Measurements from ENCODE around the gene NT5C1B.

The NT5C1B gene

DNA sequence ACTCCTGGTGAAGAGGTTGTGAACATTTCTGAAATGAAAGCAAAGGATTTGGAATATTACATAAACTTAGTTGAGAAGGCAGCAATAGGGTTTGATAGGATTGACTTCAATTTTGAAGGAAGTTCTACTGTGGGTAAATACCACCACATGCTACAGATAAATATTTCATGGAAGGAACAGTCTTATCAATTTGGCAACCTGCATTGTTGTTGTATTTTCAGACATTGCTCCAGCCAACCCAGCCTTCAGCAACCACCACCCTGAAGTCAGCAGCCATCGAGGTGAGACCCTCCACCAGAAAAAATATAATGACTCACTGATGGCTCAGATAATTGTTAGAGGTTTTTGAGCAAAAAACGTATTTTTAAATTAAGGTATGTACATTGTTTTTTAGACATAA lies 38.9 kb downstream of the NT5C1B start:
- DNase-seq (ENCODE audit: low read depth): no peak

DNA sequence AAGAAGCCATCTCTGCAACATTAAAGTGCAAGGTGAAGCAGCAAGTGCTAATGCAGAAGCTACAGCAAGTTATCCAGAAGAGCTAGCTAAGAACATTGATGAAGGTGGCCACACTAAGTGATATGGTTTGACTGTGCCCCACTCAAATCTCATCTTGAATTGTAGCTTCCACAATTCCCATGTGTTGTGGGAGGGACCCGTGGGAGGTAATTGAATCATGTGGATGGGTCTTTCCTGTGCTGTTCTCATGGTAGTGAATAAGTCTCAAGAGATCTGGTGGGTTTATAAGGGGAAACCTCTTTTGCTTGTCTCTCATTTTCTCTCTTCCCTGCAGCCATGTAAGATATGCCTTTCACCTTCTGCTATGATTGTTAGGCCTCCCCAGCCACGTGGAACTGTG lies 40.3 kb downstream of the NT5C1B start:
- DNase-seq (ENCODE audit: low read depth): no peak

DNA sequence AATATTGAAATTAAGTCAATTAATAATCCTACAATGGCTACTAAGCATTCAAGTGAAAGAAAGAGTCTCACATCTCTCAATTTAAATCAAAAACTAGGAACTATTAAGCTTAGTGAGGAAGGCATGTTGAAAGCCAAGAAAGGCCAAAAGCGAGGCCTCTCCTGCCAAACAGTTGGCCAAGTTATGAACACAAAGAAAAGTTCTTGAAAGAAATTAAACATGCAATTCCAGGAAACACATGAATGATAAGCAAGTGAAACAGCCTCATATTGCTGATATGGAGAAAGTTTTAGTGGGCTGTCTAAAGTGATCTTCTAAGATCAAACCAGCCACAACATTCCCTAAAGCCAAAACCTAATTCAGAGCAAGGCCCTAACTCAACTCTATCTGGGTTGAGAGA lies 40.7 kb downstream of the NT5C1B start:
- DNase-seq (ENCODE audit: low read depth): no peak

DNA sequence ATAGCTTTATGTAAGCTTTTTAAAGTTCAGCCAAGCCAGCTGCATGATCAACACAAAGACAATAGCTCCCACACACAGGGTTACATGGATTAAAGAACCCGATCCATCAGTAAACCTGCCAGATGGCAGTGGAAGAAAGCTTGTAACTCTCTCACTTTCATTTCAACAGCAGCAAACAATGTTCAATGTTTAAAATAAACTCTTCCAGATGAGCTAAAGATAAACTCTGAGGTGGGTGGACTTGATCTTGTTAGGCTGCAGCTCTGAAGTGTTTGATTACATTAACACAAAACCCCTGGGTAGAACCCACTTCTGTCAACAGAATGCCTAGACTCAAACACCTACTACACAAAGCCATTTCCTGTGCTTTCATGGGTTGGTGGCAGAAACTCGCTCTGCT lies 42.8 kb downstream of the NT5C1B start:
- DNase-seq (ENCODE audit: low read depth): no peak

DNA sequence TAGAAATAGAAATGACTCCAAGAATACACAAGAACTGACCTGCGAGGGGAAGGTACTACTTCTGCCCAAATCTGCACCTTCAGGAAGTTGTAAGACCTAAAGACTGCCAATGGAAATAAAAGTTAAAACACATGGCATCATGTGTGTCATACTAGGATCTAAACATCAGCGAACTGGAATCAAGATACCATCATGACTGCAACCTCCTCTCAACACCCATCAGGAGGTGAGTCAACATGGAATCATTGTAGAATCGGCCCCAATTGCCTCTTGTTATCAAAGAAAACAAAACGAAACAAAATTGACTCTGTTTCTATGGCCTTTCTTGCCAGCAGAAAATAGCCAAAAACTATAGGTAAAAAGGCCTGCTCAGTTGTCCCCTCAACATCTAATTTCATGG lies 44.0 kb downstream of the NT5C1B start:
- DNase-seq (ENCODE audit: low read depth): no peak

DNA sequence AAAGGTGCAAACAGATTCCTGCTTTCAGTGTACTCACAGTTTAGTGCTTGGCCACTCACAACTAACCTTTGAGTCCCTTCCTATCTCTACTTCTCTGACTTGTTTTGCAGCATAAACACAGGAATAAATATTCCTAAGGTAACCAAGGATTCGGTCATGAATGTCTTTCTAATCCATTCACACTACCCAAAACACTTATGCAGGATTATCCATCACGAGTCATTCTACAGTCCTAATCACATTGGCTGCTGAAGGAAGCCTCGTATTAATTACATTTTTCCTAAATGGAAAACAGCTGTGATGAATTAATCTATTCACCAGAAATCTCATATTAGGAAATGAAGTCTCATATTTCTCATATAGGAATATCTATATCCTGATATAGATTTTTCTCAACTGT lies 45.2 kb downstream of the NT5C1B start:
- DNase-seq (ENCODE audit: low read depth): no peak

DNA sequence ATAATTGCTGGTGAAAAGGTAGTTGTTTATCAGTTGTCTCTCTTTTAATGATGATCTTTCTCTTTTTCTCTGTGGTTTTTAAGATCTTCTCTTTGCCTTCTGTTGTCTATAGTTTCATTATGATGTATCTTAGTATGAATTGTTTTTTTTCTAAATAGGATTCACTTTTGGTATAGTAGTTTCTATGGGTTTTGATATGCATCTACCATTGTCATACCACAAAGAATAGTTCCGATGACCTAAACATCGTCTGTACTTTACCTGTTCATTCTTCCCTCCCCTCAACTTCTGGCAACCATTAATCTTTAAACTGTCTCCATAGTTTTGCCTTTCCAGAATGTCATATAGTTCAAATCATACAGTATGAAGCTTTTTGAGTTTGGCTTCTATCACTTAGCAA lies 48.5 kb downstream of the NT5C1B start:
- DNase-seq (ENCODE audit: low read depth): no peak

DNA sequence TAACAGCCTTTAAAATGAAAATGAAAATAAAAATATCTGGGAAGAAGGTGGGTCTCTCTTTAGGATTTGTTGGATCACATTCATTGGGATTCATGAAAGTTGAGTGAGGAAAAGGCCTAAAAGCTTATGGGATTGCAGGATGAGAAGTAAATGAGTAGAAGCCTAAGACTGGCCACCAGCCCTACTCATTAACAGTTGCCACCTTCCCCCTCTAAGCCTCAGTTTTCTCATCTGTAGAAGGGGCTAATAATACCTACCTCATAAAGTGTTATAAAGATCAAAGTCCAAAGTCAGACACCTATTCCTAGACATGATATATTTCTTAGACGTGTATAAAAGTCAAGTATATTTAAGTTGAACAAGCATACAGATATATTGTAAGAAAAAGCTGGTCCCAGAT lies 52.7 kb downstream of the NT5C1B start:
- no peak for DNase-seq (ENCODE audit: low read depth)

DNA sequence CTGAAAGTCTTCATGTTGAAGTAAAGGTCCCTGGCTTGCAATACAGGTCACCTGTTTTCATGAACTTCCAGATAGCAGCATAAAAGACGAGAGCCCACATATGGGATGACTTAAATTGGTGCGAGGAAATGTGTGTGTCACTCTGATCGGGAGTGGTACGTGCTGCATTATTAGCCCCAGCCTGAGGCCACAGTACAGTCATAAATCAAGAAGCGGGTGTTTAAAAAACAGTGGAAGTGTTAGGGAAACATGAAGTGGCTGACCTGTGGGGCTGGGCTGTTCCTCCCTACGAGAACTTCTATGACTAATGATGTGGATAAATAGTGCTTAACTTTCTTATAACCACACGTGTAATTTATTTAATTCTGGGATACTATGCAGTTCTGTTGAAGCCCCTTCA lies 53.3 kb downstream of the NT5C1B start:
- DNase-seq (ENCODE audit: low read depth): no peak

DNA sequence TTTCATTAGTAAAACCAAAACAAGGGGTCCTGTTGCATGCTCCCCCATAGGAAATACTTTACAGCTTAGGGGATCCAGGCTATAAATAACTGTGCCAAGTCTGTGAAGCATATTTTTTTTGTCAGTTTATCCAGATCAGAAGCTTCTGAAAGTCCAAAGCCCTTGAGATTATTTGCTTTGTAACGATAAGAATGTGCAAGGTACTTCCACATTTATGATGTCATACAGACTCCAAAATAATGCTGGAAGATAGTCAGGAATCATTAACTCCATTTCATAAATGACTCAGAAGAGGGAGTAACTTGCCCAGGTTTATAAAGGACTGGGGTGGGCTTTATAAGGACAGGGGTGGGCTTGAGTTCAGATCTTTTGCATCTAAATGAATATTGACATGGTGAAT lies 58.2 kb downstream of the NT5C1B start:
- DNase-seq (ENCODE audit: low read depth): no peak

DNA sequence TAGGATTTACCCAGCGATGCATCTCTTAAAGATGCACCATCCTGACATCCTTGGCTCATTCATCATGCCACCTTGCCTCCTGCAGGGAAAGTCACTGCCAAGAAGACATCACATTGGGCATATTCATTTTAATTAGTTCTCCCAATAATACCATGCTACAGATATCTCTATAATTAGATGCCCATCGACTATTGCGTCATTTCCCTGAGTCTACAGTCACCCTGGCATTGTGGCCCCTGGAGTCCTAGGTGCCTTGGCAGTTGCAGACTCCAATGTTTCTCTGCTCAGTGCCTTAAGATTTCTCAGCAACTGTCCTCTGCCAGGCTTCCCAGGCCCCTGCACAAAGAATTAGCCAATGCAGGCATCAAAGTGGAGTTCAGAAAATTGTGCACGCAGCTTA lies 61.5 kb downstream of the NT5C1B start:
- DNase-seq (ENCODE audit: low read depth): no peak

DNA sequence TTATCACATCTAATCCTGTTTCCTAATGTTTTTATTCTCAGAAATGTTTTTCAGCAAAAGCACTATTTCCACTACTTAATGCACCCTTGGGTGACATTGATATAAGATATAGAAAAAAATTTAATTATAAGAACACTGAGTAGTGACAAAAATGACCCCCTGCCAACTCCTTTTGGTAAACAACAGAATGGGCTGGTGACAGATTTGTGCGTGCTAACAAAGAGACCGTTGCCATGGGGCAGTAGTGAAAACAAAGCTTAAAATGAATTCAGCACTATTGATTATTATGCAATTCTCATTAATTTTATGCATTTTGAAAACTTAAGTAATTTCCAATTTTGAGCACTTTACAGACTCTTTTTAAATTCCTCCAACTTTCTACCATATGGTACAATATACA lies 62.0 kb downstream of the NT5C1B start:
- no peak for DNase-seq (ENCODE audit: low read depth)

DNA sequence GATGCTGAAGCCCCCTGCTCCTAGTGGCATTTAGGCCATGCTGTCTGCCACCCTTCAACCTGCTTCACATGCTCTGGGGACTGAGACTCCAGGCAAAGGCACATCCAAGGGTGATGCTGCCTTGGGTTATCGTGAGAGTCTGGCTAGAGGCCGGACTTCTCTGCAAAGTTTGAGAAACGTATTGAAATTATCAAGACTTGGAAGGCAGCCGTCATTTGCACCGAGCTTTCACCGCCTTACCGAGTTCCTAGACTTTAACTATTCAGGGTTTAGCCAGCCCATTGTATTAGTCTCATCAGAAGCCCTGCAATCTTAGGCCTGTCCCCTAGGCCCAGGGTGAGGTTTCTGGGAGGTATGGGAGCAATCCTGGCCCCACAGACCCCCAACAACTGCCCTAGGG lies 62.9 kb downstream of the NT5C1B start:
- DNase-seq (ENCODE audit: low read depth): no peak

DNA sequence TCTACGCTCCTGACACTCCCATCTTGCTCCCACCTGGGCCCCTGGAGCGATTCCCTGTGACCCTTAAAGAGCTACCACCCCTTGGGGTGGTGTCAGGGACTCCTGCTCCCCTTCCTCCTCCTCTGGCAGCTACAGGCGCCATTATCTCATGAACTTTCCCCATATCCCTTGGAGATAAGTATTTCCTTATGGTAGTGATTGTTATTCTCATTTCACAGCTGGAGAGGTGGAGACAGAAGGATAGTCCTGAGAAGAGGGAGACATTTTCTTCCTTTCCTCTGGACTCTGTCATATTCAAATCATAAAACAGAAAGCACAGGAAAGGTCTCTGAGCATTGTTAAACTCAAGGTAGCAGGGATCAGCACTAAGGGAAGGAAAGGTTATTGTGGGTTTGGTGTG lies 63.5 kb downstream of the NT5C1B start:
- no peak for DNase-seq (ENCODE audit: low read depth)

DNA sequence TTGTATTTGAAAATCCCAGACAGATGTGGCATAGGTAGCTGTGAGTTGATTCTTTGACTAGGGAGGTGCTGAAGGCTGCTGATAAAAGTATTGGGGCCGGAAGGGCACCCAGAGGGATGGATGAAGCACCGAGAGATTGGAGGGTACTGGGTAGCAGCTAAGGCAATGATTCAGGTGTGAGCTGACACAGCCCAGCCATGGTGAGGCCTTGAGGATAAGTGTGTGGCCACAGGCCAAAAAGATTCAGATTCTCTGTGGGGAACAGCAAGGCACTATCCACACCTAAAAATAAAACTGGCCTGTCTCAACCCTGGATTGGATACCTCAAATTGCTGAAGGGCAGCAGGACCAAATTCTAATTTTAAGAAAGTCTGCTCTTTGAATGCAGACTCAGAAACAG lies 64.1 kb downstream of the NT5C1B start:
- DNase-seq (ENCODE audit: low read depth): no peak

DNA sequence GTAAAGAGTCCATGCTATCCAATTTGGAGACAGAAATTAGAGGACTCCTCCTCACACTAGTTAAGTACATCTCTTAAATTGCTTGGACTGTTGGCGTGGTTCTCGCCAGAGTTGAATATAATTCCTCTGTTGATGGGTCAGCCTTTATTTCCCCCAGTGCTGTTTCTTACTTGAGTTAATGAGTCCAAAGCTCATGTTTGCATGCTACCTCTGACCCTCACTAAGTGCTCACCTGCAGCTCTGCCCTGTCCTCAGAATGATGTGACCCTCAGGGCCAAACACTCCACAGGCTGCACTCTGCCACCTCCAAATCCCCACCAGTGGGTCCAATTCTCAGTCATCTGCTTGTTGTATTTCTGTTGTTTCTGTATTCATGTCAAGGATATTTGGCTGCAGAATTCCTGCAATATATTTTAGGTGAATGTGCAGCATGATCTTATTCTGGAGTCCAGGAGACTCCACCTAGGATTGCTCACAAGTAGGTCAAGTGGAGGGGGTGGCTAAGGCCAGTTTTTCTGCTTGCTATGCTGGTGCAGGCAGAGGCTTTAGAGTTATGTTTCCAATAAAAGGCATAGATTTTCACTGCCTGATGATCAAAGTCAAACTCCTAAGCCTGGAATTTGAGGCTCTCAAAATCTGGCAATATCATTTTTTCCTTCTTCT lies 66.8 kb downstream of the NT5C1B start:
- no peak for DNase-seq (ENCODE audit: low read depth)

DNA sequence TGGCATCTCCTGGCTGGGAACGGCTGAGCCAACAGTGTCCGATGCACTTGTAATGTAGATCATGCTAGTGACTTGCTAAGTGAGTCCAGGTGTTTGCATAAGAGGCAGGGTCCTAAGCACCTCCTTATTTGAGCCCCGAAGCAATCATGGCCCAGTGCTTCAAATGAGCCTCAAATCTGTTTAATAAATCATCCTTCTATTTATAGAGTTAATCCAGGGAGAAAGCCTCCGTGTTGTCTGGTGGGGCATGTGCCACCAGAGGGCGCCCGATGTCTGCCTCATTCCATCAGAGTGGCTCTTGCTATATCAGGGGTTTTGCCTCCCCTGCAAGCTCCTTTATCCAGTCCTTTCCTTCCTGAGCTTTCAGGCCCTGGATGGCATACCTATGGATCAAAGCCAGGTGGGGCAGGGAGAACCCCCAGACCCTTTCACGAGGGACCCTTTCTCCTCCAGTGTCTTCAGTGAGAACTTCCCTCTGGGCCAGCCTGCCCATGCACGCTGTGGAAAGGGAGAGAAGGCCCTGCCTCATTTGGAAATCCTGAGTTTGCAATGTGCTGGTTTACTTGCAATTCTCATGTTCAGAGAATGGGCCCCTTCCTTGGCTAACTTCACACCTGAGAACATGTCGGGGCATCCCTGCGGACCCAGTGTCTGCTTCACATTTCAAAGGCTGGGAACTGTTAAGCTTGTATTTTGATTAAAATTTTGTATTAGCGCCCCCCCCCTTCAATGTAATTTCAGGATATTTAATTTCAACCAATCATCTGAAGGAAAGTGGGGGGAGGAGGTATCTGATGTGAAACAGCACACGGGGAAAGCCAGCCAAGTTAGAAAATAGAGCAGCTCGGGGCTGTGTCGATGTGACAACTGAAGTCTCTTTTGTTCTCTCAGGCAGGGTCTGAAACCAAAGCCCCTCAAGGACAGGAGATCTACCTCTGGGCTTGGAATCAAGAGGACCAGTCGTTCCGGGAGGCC lies 68.6 kb downstream of the NT5C1B start:
- DNase-seq (ENCODE audit: low read depth): peak; percentile 23

DNA sequence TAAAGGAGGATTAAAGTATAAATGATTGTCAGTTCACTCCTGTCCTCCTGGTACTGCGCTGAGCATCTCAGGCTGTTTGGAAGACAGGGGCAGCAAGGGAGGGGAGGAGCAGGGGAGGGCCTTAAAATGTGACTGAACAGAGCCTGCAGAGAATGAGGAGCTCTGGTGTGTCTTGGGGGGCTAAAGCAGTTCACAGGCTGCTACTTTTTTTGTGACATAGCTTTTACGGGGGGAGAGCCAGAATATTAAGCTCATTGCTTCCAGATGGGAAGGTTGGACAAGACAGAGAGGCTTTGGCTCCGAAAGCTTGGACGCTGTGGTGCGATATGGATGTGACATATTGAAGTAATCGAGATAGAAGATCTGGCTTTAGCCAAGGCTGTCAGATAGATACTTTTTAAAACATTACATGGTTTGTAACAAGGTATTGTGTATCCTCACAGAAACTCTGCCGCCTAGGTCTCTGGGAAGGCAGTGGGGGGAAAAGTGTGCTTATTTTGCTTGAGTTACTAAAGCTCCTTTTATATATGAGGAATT lies 69.4 kb downstream of the NT5C1B start:
- no peak for DNase-seq (ENCODE audit: low read depth)

DNA sequence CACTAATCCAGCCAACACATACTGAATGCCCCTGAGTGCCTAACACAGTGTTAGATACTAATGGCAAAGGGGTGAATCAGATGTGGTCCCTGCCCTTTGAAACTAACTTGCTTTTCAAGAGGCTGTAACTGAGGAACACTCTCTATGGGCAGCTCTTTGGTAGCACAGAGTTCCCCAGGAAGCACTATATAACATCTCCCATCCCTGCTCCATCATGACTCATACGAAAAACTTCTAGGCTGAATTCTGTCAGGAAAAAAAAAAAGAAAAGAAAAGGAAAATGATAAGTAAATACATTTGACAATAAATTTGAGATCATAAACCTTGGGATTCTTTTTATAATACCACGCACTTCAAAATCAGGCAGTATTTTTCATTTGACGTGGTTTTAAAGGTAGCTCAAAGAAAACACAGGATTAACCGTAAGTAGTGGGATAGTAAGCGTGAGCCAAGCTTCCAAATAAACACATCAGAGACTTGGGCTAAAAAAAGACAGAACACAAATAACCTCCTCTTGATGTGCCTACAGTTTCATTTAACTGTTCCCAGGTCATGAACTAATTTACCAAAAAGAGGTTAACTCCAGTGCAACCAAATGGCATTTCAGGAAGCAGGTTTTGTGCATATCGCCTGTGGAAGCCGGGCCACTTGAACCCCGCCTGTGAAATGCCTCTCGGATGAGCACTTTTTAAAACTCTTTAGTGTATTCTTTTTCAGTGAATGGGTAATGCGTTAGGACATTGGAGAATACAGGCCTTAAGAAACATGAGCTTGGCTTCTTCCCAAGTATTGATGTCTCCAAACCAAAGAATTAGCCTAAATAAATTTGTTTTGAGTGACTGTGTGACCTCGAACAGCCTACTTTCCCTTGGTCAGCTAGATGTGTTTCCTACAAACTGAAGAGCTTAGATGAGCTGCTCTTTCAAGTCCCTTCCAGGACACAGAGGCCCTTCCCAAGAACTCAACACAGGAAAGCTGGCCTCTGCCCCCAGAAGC lies 71.0 kb downstream of the NT5C1B start:
- no peak for DNase-seq (ENCODE audit: low read depth)

DNA sequence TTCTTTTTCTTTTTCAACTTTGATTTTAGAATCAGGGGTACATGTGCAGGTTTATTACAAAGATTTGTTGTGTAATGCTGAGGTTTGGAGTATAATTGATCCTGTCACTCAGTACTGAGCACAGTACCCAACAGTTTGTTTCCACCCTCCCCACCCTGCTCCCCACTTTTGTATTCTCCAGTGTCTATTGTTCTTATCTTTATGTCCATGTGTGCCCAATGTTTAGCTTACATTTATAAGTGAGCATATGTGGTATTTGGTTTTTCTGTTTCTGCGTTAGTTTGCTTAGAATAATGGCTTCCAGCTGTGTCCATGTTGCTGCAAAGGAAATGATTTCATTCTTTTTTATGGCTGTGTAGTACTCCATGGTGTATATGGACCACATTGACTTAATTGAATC lies 72.0 kb downstream of the NT5C1B start:
- no peak for DNase-seq (ENCODE audit: low read depth)

DNA sequence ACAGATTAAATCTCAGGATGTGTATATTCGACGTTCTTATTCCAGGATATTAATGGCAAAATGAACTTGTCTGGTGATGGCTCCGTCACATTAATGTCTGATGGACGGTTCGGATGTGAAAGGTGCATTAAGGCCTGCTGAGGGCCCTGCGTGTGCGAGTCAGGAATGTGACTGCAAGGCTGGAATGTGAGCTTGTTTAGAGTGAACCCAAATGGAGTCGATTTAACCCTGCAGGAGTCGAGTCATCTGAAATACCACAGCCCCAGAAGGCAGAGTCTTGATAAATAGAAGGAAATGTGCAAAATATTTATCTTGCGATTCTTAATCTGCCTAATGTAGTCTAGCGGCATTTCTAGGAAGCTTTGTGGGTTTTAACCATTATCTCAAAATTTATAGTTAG lies 73.3 kb downstream of the NT5C1B start:
- DNase-seq (ENCODE audit: low read depth): no peak

Measured in T-helper 22 cell (primary cell).